ENCODE data around the gene RPN2.

Gene RPN2

DNA sequence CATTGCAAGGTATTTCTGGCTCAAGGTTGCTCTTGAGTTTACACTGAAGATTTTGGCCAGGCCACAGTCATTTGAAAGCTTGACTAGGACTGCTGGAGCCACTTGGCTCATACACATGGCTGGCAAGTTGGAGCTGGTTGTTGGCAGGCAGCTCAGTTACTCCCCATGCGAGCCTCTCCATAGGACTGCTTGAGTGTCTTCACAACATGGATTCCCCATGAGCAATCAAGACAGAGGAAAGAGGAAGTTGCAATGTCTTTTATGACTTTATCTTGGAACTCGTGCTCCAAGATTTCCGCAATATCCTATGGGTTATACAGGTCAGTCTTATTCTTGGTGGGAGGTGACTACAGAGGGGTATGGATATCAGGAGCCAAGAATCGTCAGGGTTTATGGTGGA is 109.0 kb downstream of the RPN2 start:
- TF ChIP-seq FOXP2 (optimal IDR thresholded peaks at IDR 0.05; ENCODE audit: control extremely low read depth, extremely low read length, insufficient read depth), result no peak
- TF ChIP-seq EZH2 (IDR thresholded peaks at IDR 0.05), result no peak
- no peak for TF ChIP-seq POLR2AphosphoS5 (IDR thresholded peaks at IDR 0.05; ENCODE audit: borderline replicate concordance, low read depth, low read length)
- H3K36me3 ChIP-seq (ENCODE audit: insufficient read depth, low read length), result peaks cover 19% of the 10 kb centered on the region
- DNase-seq (ENCODE audit: low read depth, low spot score), result no peak
- H3K4me3 ChIP-seq, result no peak overlapping the region
- H3K27ac ChIP-seq, result no peak overlapping the region
- no peak overlapping the region for H3K9ac ChIP-seq (ENCODE audit: insufficient read length)
- no peaks in the 10 kb centered on the region for H3K9me3 ChIP-seq (ENCODE audit: low read depth, low read length)

- Histone ChIP-seq H3K9ac (ENCODE audit: insufficient read length) (peak overlapping the region; percentile 99), H3K9me3 (ENCODE audit: low read depth, low read length) (no peaks in the 10 kb centered on the region), H3K36me3 (ENCODE audit: insufficient read depth, low read length) (peaks cover 25% of the 10 kb centered on the region), H3K4me3 (peak overlapping the region; percentile 97), H3K27ac (peak overlapping the region; percentile 88)
- TF ChIP-seq FOXP2 (optimal IDR thresholded peaks at IDR 0.05; ENCODE audit: control extremely low read depth, extremely low read length, insufficient read depth), result no peak
- no peak for TF ChIP-seq POLR2AphosphoS5 (IDR thresholded peaks at IDR 0.05; ENCODE audit: borderline replicate concordance, low read depth, low read length)
- no peak for TF ChIP-seq EZH2 (IDR thresholded peaks at IDR 0.05)
- DNase-seq (ENCODE audit: low read depth, low spot score), result no peak
Measured at GRCh38 chr20:37290158-37290810, 111.2 kb downstream of the RPN2 start.

Data from SK-N-MC (cell line).